Right lobe of liver (tissue), 6 donors: ENCODE measurements around the gene TCP11L2. TPM values are rescaled to one million over a fixed set of nuclear protein-coding genes. Genes with fewer than 3 reads are reported as not detected.
A peak's percentile ranks its signal among the peaks of the same experiment; 100 is the strongest.

ENCODE experiments used
- ATAC-seq, 4 donors: fragments of 200-7000 bp; cut with Tn5 transposase; one replicate each; pipeline ENCODE4 v1.9.1; 2020; ENCODE audit warnings: mild to moderate bottlenecking in 4 of 4, moderate library complexity in 4 of 4
- DNase-seq, 3 donors: peaks; one replicate each; pipeline ENCODE4 v3.0.0-alpha.2; 2020
- H3K27ac ChIP-seq, 3 donors: fragments of 200-600 bp; one replicate each; pipeline ENCODE4 v1.8.0; 2022
- H3K27me3 ChIP-seq, 2 donors: fragments of 200-600 bp; one replicate each; pipeline ENCODE4 v1.8.0; 2022
- H3K36me3 ChIP-seq, 4 donors: fragments of 200-600 bp; sonication (generic) in 1 of 4; one replicate each; pipeline versions ENCODE4 v1.5.1 to v1.8.0; 2017 to 2022; ENCODE audit warnings: control low read depth in 1 of 4
- H3K4me1 ChIP-seq, 4 donors: fragments of 200-600 bp; sonication (generic) in 1 of 4; one replicate each; pipeline versions ENCODE4 v1.5.1 to v1.8.0; 2017 to 2022; ENCODE audit warnings: control low read depth in 1 of 4
- H3K4me3 ChIP-seq, 3 donors: fragments of 200-600 bp; one replicate each; pipeline ENCODE4 v1.8.0; 2022
- H3K9me3 ChIP-seq, 4 donors: fragments of 200-600 bp; sonication (generic) in 1 of 4; one replicate each; pipeline versions ENCODE4 v1.5.1 to v1.8.0; 2017 to 2022; ENCODE audit warnings: control low read depth in 1 of 4
- CTCF ChIP-seq, 4 donors: fragments of 200-600 bp in 3 of 4; fragments of 450-650 bp in 1 of 4; IDR thresholded peaks; one replicate each; pipeline versions ENCODE4 v1.5.1 to v1.8.0; 2016 to 2022; ENCODE audit warnings: antibody characterized with exemption in 4 of 4, mild to moderate bottlenecking in 2 of 4
- POLR2A ChIP-seq: fragments of 450-650 bp; IDR thresholded peaks from one replicate; pipeline ENCODE4 v1.6.1; 2017; ENCODE audit warnings: antibody characterized with exemption, mild to moderate bottlenecking
- WGBS: methylation state at CpG from one replicate; pipeline ENCODE4 v1.1.6; 2018; ENCODE audit warnings: low coverage, low lambda C conversion rate; ENCODE audit not compliant: insufficient coverage; ENCODE audit errors: missing lambda C conversion rate; 5-methylcytosine and 5-hydroxymethylcytosine counted together
- intact Hi-C, 2 donors: fragments of 100-400 bp; cut with DNase I; formaldehyde crosslinking; loops; one replicate each; pipeline versions ENCODE4 v1.11.2 to v1.14.1; 2022
- total RNA-seq, 6 experiments: library from RNA; depleted of rRNA in 2 of 6; stranded (reverse); fragments of >200 nt in 2 of 6; fragmentation: NEBNext Ultra II Directional in 3 of 6; extraction: Animal tissue kit (Norgen Biotek cat#: 25700) in 3 of 6; gene quantifications; one replicate each; pipeline versions ENCODE4 v1.1.0 to v1.2.4, GENCODE V29; 2016 to 2023
- donor health status: DM: no; HTN: yes; CAD: no.
- donor health status: DM: no; HTN: no; CAD: no.
- donor health status: DM: no; HTN: no; CAD: no.
- donor health status: DM: no; HTN: yes; CAD: no.
- donor health status: DM: no; HTN: yes; CAD: no.

The TCP11L2 gene
- total RNA-seq, 6 experiments from 2014 or later: 7.3 to 14.2 (median 10.5) TPM

- H3K27ac ChIP-seq: no peak overlapping the region
- no peaks in the 10 kb centered on the region for H3K4me1 ChIP-seq
- H3K36me3 ChIP-seq: no peaks in the 10 kb centered on the region
- no peak for TF ChIP-seq POLR2A
- TF ChIP-seq CTCF (IDR thresholded peaks at IDR 0.05): no peak
- no peak for DNase-seq
- no peak overlapping the region for H3K4me3 ChIP-seq
- ATAC-seq: peak in 1 of 4 donors; percentile 70
- H3K27me3 ChIP-seq: no peaks in the 10 kb centered on the region
- 68% methylated on average over 5 of the region's 8 CpGs for WGBS
- H3K9me3 ChIP-seq: no peaks in the 10 kb centered on the region
- intact Hi-C loops: no loop called here
Measured at GRCh38 chr12:106296179-106296877, 6.2 kb upstream of the TCP11L2 start.

GRCh38 chr12:106297075-106297474 lies 5.5 kb upstream of the TCP11L2 start:
- TF ChIP-seq CTCF (IDR thresholded peaks at IDR 0.05) (no peak), POLR2A (no peak)
- no peaks in the 10 kb centered on the region for H3K4me1 ChIP-seq
- no peaks in the 10 kb centered on the region for H3K36me3 ChIP-seq
- no peak overlapping the region for H3K27ac ChIP-seq
- H3K27me3 ChIP-seq: no peaks in the 10 kb centered on the region
- intact Hi-C loops: no loop called here
- DNase-seq (no peak), ATAC-seq (no peak)
- H3K9me3 ChIP-seq: no peaks in the 10 kb centered on the region
- 76% methylated on average over 3 of the region's 3 CpGs for WGBS
- no peak overlapping the region for H3K4me3 ChIP-seq

GRCh38 chr12:106297681-106298080 lies 4.9 kb upstream of the TCP11L2 start:
- no peak for DNase-seq
- intact Hi-C loops: no loop called here
- H3K27me3 ChIP-seq: no peaks in the 10 kb centered on the region

GRCh38 chr12:106299202-106299774 lies 3.2 kb upstream of the TCP11L2 start:
- Histone ChIP-seq H3K9me3 (no peaks in the 10 kb centered on the region), H3K36me3 (no peaks in the 10 kb centered on the region), H3K4me1 (peaks cover 0 to 5% (median 0%) of the 10 kb centered on the region in 4 donors), H3K27me3 (no peaks in the 10 kb centered on the region), H3K4me3 (no peak overlapping the region), H3K27ac (no peak overlapping the region)
- intact Hi-C loops: no loop called here
- ATAC-seq (no peak), DNase-seq (no peak)
- WGBS: 66% methylated on average over 4 of the region's 4 CpGs
- TF ChIP-seq CTCF (IDR thresholded peaks at IDR 0.05): no peak
- no peak for TF ChIP-seq POLR2A

More at GRCh38 chr12:106297681-106298080, 4.9 kb upstream of the TCP11L2 start:
- no peak for ATAC-seq
- Histone ChIP-seq H3K4me1 (no peaks in the 10 kb centered on the region), H3K27ac (no peak overlapping the region), H3K9me3 (no peaks in the 10 kb centered on the region), H3K36me3 (no peaks in the 10 kb centered on the region), H3K4me3 (no peak overlapping the region)
- TF ChIP-seq CTCF (IDR thresholded peaks at IDR 0.05): no peak
- no peak for TF ChIP-seq POLR2A
